NCI-H2196 treated with DMSO at 0.1 percent for 48 hours (cell line): ENCODE data around the gene ABL1.
A peak's percentile ranks its signal among the peaks of the same experiment; 100 is the strongest.
"Not testable (repeated sequence)": the region's sequence is repeated elsewhere in the genome, so short reads cannot be mapped to it uniquely, and the experiment has no call there.

Experiments
- DNase-seq: peaks from one replicate; lab custom pipeline; 2025; ENCODE audit not compliant: unreplicated experiment; lab: John Stamatoyannopoulos, UW

The ABL1 gene

GRCh38 chr9:130834371-130835336, at the start of gene ABL1:
Gene ABL1 (plus strand): TSS chr9:130835254. CDS start chr9:130835447, 193 bp downstream.
- peak; percentile 42 for DNase-seq

DNA sequence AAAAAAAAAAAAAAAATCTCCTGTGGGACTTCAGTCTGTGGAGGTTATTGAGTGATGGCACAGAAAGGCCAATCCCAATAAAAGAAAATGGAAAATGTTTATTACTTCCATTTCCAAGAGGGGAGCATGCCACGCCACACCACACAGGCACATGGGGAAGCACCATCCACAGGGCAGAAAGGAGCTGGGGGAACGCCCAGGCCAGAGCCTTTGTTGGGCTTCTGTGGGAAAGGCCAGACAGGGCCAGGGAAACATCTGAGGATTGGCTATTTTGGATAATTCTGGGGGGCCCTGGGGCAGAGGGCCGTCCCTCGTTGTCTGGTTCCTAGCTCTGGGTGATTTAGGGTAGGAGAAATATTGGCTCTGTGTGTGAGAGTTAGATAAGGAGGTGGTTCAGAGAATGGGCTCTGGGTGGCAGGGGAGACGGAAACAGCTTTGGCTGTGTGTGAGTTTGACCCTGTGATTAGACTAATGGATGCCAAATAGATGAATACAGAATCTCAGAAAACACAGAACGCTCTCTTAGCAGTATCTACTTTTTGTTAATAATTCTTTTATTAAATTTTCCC, 49.0 kb upstream of the ABL1 start:
- DNase-seq: no peak

DNA sequence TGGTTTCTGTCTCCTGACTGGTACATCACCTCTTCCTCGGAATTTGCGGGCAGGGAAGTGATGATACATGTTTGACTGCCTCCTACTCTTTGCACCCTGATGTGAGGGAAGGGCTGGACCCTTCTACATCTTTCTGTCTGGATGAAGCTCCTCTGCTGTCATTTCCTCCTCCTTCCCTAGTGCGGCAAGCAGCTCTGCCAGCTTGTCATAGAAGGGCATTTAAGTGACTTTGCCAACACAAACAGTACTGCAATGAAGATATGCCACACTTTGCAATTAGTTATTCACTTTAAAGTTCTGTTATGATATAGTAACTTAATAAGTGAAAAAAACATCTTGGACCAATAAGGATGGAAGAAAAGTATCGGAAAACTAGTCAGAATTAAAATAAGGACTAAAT, 48.5 kb upstream of the ABL1 start:
- DNase-seq: no peak

DNA sequence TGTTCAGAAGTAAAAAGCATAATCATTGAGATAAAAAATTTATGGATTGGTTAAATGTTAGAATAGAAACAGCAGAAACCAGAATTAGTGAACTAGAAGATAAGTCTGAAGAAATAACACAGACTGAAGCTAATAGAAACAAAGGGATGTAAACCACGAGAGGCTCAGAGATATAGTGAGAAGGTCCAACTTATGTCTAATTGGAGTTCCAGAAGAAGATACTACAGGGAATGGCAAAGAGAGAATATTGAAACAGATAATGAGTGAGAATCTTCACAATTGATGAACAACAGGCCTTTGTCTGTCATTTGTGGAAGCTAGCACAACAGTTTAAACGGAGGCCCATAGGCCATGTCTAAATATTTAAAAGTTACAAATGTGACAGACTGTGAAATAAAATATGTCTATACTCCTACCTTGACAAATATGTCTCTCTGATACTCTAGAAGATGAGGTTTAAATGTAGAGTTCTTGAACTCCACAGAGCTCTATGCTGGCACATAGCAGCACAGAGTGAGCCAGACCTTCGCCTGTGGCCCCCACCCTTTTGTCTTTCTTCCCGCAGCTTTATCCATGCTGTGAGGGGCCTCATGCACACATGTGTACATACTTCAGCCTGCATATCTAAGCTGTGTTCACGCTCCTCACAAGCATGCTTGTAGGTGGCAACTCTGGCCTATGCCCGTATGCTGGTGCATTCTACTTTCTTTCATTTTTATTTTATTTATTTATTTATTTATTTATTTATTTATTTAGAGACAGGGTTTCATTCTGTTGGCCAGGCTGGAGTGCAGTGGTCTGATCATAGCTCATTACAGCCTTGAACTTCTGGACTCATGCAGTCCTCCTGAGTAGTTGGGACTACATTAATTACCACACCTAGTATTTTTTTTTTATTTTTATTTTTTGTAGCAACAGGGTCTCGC, 45.0 kb upstream of the ABL1 start:
- no peak for DNase-seq

DNA sequence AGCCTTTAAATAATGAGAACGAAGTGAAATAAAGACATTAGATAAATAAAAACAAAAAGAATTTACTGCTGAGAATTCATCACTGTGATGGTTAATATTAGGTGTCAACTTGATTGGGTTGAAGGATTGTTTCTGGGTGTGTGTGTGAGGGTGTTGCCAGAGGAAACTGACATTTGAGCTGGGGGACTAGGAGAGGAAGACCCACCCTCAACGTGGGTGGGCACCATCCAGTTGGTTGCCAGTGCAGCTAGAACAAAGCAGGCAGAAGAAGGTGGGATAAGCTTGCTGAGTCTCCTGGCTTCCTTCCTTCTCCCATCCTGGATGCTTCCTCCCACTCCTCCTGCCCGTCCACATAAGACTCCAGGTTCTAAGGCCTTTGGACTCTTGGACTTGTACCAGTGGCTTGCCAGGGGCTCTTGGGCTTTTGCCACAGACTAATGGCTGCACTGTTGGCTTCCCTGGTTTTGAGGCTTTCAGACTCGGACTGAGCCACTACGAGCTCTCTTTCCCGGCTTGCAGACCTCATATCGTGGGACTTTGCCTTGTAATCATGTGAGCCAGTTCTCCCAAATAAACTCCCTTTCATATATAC, 43.7 kb upstream of the ABL1 start:
- no peak for DNase-seq

DNA sequence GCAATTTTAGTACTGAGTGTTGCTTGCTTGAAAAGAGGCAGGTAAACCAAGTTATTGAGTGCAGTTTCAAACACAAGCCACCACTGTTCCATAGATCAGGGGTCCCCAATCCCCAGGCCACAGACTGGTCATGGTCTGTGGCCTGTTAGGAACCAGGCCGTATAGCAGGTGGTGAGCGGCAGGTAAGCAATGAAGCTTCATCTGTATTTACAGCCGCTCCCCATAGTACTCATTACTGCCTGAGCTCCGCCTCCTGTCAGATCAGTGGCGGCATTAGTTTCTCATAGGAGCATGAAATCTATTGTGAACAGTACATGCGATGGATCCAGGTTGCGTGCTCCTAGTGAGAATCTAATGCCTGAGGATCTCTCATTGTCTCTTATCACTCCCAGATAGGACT, 41.5 kb upstream of the ABL1 start:
- no peak for DNase-seq

GRCh38 chr9:130794021-130794420, 41.0 kb upstream of the ABL1 start:
- DNase-seq: not testable (repeated sequence)

- not testable (repeated sequence) for DNase-seq
Measured at GRCh38 chr9:130794423-130794822, 40.6 kb upstream of the ABL1 start.

GRCh38 chr9:130794923-130795495, 40.0 kb upstream of the ABL1 start:
- DNase-seq: no peak

DNA sequence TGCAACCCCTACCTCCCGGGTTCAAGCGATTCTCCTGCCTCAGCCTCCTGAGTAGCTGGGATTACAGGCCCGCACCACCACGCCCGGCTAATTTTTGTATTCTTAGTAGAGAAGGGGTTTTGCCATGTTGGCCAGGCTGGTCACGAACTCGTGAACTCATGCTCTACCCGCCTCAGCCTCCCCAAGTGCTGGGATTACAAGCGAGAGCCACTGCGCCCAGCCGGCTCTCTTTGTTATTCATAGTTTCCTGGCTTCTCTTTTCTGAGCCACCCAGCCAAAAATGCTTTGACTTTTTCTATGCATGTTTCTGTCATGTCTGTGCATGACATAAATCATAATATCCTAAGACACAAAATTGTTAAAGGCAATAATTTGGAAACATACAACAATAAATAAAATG, 31.9 kb upstream of the ABL1 start:
- not testable (repeated sequence) for DNase-seq

GRCh38 chr9:130805510-130806326, 29.3 kb upstream of the ABL1 start:
- DNase-seq: no peak

GRCh38 chr9:130806327-130806716, 28.7 kb upstream of the ABL1 start:
- no peak for DNase-seq

GRCh38 chr9:130810609-130811136, 24.4 kb upstream of the ABL1 start:
- no peak for DNase-seq

- DNase-seq: no peak
Measured at GRCh38 chr9:130815242-130815808, 19.7 kb upstream of the ABL1 start.

GRCh38 chr9:130817914-130818313, 17.1 kb upstream of the ABL1 start:
- no peak for DNase-seq

- DNase-seq: no peak
Measured at GRCh38 chr9:130820135-130820738, 14.8 kb upstream of the ABL1 start.

- DNase-seq: no peak
Measured at GRCh38 chr9:130823435-130823834, 11.6 kb upstream of the ABL1 start.

DNA sequence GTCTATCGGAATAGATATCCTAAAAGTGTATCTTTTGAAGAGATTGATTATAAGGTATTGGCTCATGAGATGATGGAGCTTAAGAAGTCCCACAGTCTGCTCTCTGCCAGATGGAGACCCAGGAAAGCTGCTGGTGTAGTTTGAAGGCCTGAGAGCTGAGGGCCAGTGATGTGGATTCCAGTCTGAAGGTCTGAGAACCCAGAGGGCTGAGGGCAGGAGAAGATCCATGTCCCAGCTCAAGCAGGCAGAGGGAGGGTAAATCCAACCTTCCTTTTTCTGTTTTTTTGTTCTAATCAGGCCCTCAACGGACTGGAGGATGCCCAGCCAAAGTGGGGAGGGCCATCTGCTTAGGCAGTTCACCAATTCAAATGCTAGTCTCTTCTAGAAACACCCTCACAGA, 11.0 kb upstream of the ABL1 start:
- DNase-seq: no peak
